Hematopoietic multipotent progenitor cell treated with erythropoietin and hydrocortisone succinate and interleukin-3 and kit ligand, for 17 days (in vitro differentiated cells): Measurements from ENCODE around the gene CACNA1C.

ENCODE experiments used
- DNase-seq: peaks from one replicate; pipeline ENCODE4 v3.0.0-alpha.2; 2015; ENCODE audit warnings: low spot score

CACNA1C gene

DNA sequence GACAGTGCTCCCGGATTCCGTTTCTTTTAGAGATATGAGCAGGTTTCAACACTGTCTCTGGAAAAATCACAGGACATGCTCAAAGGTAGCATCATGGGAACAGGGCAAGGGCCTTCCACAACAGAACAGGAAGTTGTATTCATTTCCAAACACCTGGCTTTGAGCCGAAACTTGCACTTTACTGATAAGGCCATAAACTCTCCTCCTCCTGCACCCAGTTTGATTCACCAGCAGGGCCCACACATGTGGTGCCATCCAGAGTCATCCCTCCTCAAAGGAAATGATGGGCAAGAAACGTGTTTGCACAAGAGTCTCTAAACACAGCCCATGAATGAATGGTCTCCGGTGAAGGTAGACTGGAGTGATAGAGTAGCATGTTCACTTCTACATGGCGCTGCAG is 473.6 kb downstream of the CACNA1C start:
- DNase-seq, result no peak

DNA sequence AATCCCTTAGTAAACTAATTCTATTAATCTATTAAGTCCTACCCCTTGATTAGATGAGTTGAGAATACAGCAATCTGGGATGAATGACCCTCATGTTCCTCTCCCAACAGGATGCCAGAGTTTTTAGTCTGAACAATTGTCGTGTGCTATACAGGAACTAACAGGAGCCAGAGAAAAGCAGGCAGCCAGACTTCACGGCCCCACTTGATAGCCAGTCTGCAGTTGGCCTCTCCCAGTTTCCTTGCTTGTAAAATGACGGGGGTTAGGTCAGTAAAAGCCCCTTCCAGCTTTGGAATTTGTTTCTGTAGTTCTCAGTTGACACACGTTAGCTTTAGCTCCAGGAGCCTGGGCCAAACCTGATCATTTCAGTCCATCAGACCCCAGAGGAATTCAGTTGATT is 475.2 kb downstream of the CACNA1C start:
- no peak for DNase-seq

DNA sequence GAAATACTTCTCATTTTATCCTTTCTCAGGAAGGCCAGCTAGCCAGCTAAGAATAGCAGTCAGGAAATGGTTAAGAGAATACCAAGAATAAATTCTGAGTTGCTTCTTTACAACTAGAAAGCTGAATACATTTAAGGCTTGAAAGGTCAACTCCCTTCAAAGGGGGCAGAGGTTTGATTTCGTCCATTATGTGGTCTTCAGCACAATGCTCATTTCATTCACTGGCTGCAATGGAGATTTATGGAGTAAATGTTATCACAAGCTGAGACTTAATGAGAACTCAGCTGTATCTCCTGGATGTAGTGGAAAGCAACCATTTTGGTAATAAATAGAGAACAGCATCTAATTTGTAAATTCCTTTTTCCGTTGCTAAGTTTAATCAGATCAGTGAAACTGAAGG is 477.0 kb downstream of the CACNA1C start:
- DNase-seq, result no peak

DNA sequence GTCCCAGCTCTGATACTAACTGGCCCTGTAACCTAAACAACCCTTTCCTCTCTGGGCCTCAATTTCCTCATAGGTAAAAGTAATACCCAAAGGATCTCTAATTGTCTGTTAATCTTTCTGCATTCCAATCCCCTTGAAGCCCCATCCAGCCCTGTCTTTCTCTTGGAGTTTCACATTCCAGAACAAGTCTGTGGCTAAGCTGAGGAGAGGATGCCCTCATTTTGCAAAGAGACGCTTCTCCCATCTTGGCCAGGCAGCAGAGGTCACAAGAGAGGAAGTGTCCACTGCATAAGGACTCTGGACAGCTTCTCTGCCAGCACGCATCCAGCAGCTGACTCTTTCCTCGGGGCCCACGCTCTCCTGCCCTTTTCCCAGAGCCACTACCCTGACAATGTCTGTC is 478.6 kb downstream of the CACNA1C start:
- DNase-seq, result no peak

DNA sequence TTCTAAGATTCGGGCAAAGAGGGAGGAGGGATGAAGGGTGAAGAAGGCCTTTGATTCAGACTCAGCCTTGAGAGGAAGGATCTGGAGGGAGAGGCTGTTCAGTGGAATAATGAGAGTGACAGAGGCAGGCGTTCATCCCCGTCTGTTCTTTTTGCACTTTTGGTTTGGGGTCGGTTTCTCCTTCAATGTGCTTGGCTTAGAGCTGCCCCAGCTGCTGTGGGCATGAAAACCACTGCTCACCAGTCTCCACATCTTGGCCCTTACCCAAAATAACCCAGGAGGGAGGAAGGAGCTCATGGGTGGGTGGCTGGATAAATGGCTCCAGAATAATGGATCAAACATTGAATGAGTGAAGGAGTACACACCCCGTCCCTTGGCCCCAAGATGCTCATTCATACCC is 480.2 kb downstream of the CACNA1C start:
- DNase-seq, result no peak

DNA sequence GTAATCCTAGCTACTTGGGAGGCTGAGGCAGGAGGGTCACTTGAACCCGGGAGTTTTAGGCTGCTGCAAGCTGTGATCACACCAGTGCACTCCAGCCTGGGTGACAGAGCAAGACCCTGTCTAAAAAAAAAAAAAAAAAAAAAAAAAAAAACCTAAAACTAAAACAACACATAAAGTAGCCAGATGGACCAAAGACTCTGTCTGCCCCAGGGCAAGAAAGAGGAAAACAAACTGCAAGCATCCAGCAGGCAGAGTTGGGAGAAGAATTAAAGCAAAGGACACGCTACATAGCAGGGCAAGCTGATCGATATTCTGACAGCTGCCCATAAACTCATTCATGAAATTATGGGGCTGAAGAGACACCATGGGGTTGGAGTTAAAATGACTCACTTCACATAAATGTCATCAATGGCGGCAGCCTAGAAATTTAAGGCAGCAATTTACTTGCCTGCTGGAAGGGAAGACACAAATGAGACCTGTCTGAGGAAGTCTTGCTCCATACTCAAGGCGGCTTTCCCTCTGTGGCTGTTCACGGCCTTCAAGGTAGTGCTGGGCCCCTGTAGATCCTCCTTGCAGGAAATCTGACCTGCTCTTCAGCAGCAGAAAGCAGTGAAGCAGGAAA is 482.9 kb downstream of the CACNA1C start:
- no peak for DNase-seq

DNA sequence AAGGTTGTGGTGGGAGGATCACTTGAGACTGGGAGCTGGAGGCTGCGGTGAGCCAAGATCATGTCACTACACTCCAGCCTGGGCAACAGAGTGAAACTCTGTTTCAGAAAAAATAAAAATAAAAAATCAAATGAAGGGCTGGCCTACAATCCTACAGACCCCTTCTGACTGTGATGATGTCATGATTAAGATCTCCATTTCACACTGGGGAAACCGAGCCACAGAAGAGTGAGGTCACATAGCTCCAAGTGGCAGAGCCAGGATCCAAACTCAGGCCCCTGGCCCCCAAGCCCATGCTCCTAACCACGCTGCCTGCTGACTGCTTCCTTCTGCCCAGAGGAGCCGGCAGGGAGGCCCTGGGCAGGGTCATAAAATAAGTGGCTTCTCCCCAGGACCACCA is 483.9 kb downstream of the CACNA1C start:
- DNase-seq, result no peak

DNA sequence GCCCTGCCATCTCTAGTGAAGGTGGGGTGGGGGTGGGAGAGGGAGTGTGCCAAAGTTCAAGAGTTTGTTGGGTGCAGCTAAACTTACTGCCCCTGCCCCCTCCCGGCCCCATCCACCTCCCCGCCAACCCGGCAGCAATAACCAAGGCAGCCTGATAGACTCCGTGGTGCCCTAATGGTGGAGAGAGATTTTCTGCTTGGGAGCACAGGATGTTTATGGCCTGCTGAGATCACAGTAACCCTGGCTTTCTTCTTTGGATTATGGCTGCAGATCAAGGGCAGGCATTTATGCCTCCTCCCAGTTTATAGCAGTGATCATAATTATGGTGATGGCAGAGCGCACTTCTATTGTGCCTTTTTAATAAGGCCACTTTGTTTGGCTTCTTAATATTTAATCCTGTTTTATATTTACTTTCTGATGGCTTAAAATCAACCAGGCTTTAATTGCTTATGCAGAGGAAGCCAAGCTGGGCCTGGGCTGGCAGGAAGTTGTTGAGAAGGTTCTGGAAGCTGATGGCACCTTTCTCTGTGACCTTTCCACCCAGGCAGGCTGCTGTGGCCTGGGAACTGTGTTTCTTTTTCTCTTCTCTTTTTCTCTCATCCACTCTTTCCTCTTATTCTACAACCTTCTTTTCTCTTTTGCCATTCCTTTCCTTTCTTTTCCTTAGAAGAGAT is 485.2 kb downstream of the CACNA1C start:
- DNase-seq, result no peak

DNA sequence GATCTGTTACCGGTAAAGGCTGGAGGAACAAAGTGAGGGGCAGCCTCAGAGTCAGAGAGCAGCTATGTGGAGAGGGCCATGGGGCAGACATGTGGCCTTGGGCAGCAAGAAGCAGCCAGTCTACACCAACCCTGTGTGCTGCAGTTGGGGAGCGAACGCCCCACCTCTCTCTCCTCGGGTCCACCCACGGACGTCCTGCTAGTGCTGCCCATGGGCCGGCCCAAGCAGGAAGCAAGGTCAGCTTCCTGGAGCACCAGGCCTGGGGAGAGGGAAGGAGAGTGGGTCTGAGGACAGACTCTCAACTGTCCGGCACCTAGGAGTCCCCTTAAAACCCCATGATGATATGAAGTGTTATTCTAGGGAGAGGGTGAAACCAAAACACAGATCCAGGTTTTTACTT is 487.2 kb downstream of the CACNA1C start:
- DNase-seq, result no peak

DNA sequence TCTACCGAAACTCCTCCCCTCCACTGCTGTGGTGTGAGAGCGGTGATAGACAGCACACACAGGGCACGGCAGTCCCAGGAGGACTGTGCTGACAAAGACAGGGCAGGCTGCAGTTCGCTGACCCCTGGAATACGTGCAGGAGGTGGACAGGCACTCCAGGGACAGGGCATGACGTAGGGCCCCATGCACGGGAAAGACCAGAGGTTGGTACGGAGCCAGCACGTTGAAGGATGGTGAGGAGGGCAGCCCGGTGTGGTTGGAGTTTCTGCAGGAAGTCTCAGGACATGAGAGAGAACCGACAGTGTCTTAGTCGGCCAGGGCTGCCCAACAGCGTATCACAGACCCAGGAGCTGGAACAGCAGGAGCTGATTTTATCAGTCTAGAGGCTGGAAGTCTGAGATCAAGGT is 487.8 kb downstream of the CACNA1C start:
- no peak for DNase-seq

DNA sequence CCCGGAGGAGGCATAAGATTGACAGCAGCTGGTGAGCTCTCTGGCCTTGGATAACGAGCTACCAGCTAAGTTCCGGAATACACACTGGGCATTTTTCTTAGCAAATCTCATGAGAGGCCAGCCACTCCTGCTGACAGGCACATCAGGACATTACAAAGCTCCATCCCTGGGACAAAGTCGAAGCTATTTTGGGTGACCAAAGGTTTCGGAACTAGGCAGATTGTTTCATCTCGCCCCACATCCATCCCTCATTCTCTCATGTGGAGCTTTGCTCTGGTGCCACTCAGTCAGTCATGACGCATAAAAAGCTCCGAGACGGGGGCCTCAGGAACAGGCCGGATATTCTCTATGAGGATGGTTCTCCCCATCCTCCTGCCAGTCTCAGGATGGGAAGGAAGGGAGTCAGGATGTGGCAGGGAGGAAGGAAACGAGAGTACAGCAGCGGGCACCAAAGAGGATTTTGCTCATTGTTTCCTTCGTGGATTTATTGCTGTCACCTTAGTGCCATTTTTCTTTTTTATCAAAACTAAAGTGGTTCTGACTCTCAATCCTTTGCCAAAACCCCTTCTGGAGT is 488.9 kb downstream of the CACNA1C start:
- DNase-seq, result no peak

DNA sequence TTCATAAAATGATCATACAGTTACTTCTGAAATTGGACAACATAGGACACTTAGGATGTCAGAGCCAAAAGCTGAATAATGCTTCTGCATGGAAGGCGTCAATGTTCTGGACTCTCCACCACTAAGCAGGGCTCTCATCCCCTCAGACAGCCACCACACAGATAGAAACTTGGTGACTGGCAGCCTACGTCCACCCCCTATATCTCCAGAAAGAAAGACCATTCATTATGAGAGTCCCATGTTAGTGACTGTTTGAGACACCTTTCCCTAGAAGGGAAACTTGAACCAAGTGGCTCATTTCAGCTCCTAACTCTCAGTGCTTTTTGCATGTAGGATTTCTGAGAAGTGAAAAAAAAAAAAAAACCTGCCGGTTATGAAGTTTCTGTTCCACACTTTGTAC is 491.0 kb downstream of the CACNA1C start:
- DNase-seq, result no peak

DNA sequence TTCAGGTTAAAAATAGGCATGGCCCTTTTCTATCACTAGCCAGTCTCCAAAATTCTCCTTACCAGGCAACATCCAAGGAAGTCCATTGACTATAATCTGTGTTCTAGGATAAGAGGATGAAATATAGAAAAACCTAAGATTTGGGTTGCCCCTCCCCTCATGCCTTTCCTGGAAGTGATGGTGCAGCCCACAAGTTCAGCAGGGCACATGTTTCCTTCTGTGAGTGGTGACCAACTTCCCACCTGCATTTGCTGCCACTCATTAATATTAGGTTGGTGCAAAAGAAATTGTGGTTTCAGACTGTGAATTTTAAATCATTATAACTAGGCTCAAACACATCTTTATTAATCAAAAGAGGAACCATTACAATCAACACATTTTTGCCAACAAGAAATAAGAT is 491.4 kb downstream of the CACNA1C start:
- no peak for DNase-seq

DNA sequence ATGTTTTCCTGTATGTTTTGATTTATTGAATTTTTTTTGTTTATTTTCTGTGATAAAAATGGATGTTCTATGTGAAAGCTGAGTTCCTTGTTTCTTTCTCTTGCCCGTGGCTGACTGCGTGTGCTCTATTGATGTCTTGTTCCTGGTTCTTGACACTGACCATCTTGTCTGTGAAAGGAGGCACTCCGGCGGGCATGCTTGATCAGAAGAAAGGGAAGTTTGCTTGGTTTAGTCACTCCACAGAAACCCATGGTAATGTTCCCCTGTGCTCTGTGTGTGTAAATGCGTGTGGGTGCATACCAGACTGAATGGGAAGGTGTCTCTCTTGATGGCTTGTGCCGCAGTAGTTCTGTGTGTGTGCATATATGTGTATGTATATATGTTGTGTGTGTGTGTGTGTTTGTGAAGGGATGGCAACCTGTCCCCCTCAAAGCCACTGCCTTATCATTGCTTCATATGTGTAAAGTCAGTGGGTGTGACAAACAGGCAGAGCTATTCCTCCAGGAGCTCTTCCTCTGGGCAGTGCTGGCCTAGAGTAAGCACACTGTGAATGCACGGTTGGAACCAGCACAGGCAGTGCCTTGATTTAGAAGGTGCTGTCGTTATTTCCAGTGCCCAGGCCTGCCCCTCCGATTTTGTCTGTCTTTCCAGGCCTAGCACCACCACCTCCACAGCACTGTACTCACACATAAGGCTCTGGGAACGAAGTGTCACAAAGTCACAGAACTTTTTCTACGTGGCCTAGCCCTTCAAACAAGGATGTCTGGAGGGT is 494.7 kb downstream of the CACNA1C start:
- no peak for DNase-seq

DNA sequence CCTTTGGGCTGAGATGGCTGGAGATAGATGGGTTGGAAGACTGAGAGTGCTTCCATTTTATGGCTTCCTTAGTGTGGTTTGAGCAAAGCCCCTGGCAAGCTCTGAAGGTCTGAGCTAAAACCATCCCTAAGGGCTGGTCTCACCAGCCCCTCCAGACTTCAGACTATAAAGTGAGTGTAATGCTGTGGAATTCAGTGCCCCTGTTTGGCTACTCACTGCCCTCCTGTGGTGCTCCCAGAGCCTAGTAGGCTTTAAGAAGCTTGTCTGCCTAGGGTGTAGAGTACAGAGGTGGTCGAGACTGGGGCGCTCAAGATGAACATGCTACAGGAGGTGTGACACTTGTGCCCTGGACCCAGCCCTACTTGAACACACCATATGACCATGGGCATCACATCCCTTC is 495.3 kb downstream of the CACNA1C start:
- no peak for DNase-seq

DNA sequence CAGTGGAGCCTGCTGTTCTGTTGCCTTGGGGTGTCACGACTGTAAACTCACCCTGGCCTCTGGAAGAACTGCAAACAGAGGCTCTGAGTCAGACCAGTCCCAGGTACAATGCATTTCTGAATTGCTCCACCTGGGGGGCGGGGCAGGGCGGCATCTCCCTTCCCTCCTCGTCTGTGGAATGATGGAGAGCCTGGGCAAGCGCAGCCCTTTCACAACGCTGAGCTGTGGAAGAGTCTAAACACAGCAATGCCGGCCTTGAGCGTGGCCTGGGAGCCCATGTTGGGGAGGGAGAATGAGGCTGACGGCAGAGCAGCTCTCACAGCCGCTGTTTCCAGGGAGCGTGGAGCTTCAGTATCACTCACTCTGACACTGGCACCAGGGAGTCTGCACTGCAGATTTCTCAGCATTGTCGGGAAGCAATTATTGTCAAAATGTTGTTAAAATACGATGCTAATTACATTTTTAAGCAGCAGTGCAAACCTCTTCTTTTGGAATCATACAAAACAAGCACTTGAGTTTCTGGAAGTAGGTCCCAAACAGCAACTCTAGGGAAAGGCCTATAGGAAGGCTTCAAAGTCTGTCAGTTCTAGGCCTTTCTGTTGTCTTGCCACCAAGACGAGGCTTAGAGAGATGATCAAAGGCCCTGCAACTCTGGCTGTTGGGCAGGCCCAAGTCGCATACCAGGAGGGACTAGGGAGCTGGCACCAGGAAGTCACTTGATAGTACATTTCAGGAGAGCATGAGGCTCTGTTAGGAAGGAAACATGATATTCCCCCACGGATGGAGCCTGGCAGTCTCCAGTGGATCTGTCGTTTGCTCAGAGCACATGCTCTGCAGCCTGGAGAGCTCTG is 498.0 kb downstream of the CACNA1C start:
- no peak for DNase-seq

DNA sequence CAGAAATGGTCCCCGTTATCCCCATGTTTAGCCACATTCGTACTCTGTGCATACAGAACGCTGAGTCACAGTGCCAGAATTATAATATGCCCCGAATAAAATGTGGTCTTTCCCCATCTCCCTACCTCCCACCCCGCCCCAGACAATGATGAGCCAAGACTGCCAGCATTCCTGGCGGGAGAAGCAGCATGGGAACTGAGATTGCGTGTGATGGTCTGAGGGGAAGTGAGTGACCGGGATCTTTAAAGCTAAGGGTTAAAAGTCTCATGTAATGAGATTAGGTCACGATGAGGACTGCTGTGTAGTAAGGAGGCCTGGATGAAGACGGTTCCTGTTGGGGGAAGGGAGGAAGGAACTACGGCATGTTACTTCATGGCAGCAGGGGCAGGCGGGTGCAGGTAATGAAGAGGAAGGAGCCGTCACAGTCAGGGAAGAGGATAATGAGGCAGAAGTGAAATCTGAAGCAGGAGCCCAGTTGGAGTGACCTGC is 498.7 kb downstream of the CACNA1C start:
- DNase-seq, result no peak

DNA sequence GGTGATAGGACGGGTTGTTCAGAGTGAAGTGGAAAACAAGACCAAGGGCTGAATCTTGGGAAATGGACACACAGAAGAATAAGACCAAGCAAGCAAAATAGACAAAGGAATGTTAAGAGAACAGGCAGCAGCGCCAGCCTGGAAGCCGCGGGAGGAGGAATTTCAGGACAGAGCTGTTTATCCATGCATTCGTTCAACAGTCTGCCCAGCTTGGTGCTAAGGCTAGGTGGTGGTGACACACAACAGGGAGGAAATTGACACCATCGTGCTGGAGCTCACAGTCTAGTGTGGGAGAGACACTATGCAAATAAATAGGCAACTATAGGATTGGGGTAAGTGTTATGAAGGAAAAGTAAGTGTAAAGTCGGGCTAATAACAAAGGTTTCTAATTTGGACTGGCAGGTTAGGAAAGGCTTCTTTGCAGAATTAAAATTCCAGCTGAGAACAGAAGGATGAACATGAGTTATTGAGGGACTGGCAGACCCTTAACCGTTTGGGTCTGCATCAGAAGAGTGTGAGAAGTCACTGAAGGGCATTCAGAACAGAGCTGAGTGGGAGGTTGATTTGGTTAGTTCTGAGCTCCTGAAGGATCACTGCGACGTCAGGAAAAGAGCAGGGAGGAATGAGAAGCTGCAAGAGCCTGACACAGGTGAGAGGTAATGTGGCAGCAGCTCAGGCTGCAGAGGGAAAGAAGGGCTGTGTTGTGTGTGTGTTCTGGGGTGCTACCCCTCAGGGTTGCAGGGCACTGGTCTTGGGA is 499.4 kb downstream of the CACNA1C start:
- DNase-seq, result no peak

DNA sequence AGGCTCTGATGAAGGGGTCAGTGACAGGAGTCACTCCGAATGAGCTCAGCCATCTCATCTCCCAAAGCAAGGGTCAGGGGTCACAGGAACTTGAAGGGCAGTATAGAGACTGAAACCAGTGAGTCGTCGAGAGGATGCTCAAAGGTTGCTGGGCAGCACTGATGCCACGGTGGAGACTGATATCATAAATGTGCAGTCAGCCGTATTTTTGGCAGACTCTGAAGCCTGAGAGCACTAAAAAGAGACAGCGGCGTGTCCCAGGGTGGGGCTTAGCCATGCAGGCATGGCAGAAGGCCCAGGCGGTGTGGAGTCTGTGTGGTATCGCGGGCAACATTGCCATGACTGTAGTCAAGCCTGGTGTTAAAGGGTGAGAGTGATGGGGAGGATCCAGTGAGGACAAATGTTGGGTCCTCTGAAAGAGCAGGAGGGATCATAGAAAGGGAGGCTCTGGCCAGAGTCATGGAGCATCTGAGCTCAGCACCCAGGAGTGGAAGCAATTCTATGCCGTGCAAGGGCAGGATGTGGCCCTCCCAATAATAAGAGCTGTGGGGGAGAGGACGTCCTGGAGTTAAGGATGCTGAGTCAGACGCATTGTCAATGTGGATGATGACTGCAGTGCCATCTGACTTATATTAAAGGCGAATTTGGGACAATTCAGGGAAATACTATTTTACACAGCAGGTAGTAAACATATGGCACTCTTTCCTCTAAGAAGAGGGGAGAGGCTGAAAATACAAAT is 500.8 kb downstream of the CACNA1C start:
- no peak for DNase-seq

DNA sequence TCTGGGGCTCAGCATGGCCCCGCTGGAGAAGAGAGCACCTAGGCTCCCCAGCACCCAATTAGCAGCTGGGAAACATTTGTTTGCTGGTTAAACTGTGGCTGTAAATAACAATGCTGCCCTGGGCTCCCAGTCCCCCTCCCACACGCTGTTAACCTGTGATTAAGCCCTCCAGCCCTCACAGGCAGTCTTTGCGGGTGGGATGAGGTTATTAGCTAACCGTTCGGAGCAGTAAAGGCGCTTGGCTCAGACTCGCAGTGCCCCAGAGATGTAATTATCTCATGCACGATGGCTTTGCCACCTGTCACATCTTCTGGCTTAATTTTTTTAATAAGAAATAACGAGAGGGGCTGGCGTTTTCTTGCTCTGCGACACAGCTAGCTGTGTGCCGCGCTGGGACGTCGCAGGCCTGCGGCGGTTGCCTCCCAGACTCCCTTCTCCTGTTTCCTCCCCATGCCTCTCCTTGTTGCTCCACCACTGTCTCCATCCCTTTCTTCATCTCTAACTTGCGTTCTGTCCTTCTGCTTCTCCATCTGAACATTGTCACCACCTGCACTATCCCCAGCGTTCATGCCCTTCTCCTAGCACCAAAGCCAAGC is 502.8 kb downstream of the CACNA1C start:
- DNase-seq, result no peak
